Kidney capillary endothelial cell (primary cell): ENCODE data around the gene ZBTB40.

Source experiments
- DNase-seq: peaks from one replicate; pipeline ENCODE4 v3.0.0-alpha.2; 2018; ENCODE audit warnings: low spot score

The ZBTB40 gene

DNA sequence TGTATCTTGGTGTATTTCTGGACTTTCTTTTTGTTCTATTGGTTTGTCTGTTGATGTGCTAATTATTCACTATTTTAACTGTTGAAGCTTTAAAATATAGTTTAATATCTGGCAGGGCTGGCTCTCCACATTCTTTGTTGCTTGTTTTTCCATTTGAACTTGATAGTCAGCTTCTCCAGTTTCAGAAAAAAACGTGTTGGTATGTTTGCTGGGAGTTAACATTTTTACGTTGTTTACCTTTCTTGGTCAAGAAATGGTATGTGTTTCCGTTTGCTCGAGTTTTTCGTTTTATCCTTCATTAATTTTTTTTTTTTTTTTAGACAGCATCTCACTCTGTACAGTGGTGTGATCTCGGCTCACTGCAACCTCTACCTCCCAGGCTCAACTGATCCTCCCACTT, 16.9 kb upstream of the ZBTB40 start:
- no peak for DNase-seq

DNA sequence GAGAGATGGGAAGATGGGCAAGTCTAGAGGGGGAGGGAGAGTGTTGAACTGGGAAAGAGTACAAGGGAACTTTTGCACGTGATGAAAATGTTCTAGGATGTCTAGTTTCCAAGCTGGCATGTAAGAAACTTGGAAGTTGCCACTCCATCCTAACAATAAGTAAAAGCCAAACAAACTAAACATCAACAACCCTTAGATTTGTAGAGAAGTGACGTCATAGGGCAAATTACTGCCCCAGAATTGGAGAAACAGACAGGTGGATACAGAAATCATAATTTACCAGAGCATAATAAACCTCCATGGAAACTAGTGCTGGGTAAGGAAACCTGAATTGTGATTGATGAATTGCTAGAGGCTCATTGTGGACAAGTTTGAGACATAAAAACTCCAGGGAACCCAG, 14.7 kb upstream of the ZBTB40 start:
- DNase-seq = no peak

DNA sequence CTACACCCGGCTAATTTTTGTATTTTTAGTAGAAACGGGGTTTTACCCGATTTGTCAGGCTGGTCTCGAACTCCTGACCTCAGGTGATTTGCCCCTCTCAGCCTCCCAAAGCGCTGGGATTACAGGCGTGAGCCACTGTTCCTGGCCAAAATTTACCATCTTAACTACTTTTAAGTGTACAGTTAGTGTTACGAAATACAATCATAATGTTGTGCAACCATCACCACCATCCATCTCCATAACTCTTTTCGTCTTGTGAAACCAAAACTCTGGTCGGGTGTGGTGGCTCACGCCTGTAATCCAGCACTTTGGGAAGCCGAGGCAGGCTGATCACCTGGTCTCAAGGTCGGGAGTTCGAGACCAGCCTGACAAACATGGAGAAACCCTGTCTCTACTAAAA, 14.1 kb upstream of the ZBTB40 start:
- DNase-seq = no peak

GRCh38 chr1:22440582-22440981, 11.1 kb upstream of the ZBTB40 start:
- DNase-seq = no peak

DNA sequence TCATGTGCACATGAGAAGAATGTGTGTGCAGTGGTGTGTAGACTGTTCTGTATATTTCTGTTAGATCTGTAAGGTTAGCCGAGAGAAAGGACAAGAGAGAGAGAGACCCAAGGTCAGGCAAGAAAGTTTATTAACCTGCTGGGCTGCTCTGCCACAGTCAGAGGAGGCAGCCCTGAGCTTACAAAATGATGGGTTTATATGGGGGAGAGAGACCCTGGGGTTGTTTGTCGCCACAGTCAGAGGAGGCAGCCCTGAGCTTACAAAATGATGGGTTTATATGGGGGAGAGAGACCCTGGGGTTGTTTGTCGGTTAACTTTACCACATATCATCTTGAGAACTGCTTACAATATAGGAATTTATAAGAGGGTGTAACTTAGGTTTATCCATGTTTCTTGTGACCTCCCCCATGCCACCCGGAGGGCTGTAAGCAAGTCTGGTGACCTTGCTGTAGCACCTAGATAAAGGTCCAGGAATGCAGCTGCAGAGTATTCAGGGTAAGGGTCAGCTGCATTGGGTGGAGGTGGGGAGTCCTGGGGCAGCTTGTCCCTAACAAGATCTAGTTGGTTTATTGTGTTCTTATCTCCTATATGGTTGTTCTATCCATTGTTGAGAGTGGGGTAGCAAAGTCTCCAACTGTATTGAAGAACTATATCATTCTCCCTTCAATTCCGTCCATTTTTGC, 9.3 kb upstream of the ZBTB40 start:
- no peak for DNase-seq

DNA sequence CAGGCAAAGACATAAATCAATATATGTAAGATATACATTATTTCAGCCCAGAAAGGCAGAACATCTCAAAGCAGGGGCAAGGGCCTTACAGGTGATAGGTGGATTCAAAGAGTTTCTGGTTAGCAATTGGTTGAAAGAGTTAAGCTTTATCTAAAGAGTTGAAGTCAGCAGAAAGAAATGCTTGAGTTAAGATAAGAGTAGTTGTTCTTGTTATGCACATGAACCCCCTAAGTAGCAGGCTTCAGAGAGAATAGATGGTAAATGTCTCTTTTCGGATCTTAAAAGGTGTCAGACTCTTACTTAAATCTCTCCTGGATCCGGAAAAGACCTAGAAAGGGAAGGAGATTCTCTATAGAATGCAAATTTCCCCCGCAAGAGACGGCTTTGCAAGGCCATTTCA, 8.3 kb upstream of the ZBTB40 start:
- DNase-seq = no peak

DNA sequence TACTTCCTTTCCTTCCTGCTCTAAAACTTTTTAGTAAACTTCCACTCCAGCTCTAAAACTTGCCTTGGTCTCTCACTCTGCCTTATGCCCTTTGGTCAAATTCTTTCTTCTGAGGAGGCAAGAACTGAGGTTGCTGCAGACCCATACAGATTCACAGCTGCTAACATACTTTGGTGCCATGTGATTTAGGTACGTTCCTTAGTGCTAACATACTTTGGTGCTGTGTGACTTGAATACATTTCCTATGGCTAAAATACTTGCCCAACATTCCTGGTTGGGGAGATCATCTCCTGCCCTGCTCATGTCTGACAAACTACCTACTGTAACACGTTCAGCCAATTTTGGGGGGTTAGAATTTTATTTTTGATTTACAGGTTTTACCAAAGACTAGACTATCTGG, 6.8 kb upstream of the ZBTB40 start:
- DNase-seq = no peak

DNA sequence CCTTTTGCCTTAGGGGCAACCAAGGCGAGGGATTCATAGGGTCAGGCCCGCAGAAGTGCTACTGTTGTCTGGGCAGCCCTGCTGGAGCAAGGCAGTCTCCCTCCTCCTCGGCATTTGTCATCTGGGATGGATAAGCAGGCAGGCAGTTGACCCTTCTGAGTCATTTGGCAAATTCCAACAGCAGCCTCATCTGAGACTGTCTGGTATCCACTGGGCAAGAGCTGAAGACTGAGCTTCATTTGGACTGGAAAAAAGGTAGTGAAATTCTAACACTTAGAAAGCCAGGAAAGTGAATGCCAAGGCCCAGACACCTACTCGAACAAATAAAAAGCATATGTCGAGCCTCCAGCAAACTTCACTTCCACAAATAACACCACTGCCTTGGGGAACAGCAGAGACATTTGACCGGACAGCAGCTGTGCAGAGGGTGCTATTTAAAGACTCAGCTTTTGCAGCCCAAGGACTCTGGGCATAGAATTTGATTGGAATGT, 4.0 kb upstream of the ZBTB40 start:
- DNase-seq = no peak

- no peak for DNase-seq
Observed at GRCh38 chr1:22449636-22450035, 2.0 kb upstream of the ZBTB40 start.

DNA sequence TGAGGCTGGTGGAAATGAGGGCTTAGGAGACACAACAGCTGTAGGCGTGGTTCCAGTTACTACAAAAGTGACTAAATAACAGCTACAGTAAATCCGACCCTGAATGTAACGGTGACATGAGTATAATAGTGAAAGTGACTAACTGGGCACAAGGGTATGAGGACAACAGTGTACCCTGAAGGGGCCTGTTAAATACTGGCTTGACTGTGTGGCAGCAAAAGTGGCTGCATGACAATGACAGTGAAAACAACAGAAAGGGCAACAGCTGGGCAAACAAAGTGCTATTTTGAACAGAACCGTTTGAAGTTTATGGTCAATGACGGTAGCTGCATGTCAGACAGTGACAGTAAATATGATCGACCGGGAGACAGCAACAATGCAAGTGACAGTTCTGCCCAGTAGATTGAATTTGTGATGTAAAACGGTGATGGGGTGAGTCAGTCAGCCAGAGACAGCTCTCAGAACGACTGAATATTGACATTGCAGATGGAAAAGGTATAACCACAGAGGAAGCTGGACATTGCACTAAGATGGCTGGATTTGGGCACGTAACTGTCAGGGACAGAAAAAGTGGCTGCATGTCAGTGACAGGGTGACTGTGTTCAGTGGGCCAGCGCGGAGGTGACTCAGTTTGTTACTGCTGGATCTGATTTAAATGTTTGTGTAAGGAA, 1.2 kb upstream of the ZBTB40 start:
- DNase-seq = no peak

- peak; percentile 36 for DNase-seq
Observed at GRCh38 chr1:22452481-22452957, 868 bp downstream of the ZBTB40 start.

GRCh38 chr1:22453181-22453580, 1.5 kb downstream of the ZBTB40 start:
- no peak for DNase-seq

- no peak for DNase-seq
Observed at GRCh38 chr1:22454476-22455056, 2.9 kb downstream of the ZBTB40 start.

DNA sequence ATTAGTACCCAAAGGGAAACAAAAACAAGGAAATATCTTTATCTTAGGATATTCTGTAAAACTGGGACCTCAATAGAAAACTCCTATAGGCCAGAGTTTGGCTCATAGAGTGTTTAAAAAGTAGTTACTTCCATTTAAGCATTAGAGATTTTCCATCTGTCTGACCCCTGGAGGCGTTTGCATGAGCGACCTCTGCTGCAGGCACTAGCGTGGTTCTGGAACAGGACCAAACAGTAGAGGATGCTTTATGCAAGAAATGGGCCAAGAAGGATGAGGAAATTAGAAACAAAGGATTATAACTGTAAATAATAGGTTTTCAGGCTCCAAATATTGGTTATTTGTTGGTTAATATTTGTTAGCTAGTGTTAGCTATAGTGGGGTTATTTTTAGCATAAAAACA, 5.7 kb downstream of the ZBTB40 start:
- no peak for DNase-seq

DNA sequence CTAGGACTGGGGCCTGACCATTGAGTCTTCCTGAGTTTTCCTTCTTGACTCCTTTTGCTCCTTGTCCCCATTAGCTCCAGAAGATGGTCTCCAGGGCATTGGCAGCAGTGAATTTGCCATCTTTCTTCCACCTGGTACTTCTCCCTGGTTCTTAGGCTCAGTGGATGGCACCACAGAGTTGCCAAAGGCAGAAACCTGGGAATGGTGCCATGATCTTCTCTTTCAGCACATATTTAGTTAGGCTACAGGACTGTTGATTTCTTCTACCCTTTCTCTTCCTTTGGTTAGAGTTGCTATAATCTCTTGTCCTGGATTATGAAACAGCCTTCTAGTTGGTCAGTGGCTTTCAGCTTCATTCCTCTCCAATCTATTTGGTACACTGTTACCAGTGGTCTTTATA, 6.2 kb downstream of the ZBTB40 start:
- no peak for DNase-seq

DNA sequence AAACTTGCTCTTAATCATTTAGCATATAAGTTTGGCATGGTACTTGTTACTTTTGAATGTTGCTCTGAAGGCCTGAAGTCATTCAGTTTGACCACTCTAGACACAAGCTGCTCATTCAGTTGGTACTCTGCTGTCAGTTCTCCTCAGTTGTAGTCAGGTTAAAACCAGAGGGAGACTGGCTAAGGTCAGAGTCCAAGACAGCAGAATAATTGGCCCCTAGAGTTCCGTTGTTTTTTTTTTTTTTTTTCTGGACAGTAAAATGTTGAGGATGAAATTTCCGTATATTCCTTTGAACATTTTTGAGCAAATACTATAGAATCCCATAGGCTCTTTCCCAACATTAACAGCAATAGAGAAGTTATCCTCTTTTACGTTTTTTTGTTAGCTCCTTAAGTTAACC, 9.4 kb downstream of the ZBTB40 start:
- no peak for DNase-seq

GRCh38 chr1:22461678-22462527, 10.3 kb downstream of the ZBTB40 start:
- DNase-seq = no peak

- DNase-seq = no peak
Observed at GRCh38 chr1:22462928-22463327, 11.3 kb downstream of the ZBTB40 start.

GRCh38 chr1:22465015-22465565, 13.4 kb downstream of the ZBTB40 start:
- DNase-seq = no peak

DNA sequence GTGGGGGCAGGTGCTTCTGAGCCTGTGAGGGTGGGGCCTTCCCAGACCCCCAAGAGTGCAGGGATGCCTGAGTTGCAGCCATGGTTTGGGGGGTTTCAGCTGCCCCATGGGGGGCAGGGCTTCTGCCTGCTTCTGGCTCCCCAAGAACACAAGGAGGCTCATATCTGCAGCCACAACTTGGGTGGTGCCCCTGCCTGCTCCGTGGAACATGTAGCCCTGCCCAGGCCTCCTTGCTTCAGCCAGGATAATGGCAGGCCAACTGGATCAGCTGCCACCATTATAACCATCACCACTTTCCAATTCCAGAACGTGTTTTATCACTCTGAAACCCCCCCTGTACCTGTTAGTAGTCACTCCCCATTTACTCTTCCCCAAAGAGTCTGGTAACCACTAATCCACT, 14.0 kb downstream of the ZBTB40 start:
- DNase-seq = no peak

GRCh38 chr1:22470227-22470626, 18.6 kb downstream of the ZBTB40 start:
- no peak for DNase-seq

DNA sequence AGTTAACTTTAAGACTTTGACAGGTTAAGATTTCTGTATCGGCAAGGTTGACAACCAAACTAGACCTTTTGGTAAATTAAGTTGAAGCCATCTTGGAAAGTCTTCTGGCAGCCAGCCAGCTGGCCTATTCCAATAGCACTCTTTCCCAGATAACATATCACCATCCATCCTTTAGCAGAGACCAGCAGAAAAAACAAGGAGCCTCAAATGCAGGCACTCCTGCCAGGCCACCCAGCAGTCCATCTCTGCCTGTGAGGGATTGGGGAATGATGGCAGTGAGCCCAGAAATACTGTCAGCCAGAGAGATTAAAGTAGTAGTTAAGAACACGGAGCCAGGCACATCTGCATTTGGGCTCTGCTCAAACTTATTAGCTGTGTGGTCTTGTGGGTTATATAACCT, 19.4 kb downstream of the ZBTB40 start:
- DNase-seq = no peak
